ENCODE measurements around the gene PPM1L. TPM values are rescaled to one million over a fixed set of nuclear protein-coding genes. Genes with fewer than 3 reads are reported as not detected.

The PPM1L gene
- total RNA-seq, 1 donor from 2014 or later = 12.2 TPM

DNA sequence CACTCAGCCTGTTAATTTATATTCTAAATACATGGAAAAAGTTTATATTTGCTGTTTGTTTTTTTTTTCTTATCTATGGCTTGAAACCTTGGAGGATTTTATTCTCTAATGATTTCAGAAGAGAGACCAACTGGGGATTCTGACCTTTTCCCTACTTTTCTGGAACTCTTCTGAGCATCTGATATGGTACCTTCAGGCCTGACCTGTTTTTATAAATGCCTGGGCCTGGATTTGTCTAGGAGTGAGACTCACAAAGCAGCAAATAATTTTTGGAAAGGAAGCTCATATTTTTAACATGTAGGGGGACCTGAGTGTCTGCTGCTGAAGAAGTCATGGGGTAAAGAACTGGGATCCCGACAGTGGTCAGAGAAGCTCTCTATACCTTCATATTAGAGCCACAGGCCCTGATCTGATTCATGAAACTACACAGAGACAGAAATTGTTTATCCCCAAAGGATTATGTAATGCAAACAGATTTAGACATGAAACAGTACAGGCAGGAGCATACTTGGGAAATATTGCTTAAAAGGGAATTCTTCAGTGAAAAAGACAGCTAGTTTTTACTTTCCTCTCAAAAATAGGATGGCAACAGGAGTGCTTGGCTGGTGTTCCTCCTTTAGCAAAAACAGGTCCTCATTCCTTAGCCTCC lies 15.9 kb downstream of the PPM1L start:
- TF ChIP-seq, protein P1, sequence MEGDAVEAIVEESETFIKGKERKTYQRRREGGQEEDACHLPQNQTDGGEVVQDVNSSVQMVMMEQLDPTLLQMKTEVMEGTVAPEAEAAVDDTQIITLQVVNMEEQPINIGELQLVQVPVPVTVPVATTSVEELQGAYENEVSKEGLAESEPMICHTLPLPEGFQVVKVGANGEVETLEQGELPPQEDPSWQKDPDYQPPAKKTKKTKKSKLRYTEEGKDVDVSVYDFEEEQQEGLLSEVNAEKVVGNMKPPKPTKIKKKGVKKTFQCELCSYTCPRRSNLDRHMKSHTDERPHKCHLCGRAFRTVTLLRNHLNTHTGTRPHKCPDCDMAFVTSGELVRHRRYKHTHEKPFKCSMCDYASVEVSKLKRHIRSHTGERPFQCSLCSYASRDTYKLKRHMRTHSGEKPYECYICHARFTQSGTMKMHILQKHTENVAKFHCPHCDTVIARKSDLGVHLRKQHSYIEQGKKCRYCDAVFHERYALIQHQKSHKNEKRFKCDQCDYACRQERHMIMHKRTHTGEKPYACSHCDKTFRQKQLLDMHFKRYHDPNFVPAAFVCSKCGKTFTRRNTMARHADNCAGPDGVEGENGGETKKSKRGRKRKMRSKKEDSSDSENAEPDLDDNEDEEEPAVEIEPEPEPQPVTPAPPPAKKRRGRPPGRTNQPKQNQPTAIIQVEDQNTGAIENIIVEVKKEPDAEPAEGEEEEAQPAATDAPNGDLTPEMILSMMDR (IDR thresholded peaks at IDR 0.05; ENCODE audit: unreplicated experiment) = no peak
- no peaks in the 10 kb centered on the region for H3K9me3 Mint-ChIP-seq (ENCODE audit: unreplicated experiment)
- H3K27ac Mint-ChIP-seq (ENCODE audit: unreplicated experiment) = no peak overlapping the region
- no peaks in the 10 kb centered on the region for H3K27me3 Mint-ChIP-seq (ENCODE audit: unreplicated experiment)
- no peaks in the 10 kb centered on the region for H3K36me3 Mint-ChIP-seq (ENCODE audit: low read depth, unreplicated experiment)
- H3K4me1 Mint-ChIP-seq (ENCODE audit: unreplicated experiment) = peaks cover 11% of the 10 kb centered on the region
- H3K4me3 Mint-ChIP-seq (ENCODE audit: unreplicated experiment) = no peak overlapping the region
- DNase-seq (ENCODE audit: low spot score) = no peak

- TF ChIP-seq, protein P1 (IDR thresholded peaks at IDR 0.05; ENCODE audit: unreplicated experiment) = no peak
- DNase-seq (ENCODE audit: low spot score) = no peak
- no peak overlapping the region for H3K4me3 Mint-ChIP-seq (ENCODE audit: unreplicated experiment)
- no peak overlapping the region for H3K27ac Mint-ChIP-seq (ENCODE audit: unreplicated experiment)
- peaks cover 14% of the 10 kb centered on the region for H3K4me1 Mint-ChIP-seq (ENCODE audit: unreplicated experiment)
- H3K36me3 Mint-ChIP-seq (ENCODE audit: low read depth, unreplicated experiment) = no peaks in the 10 kb centered on the region
- no peaks in the 10 kb centered on the region for H3K9me3 Mint-ChIP-seq (ENCODE audit: unreplicated experiment)
- H3K27me3 Mint-ChIP-seq (ENCODE audit: unreplicated experiment) = no peaks in the 10 kb centered on the region
Observed at GRCh38 chr3:160773722-160774121, 17.7 kb downstream of the PPM1L start.

DNA sequence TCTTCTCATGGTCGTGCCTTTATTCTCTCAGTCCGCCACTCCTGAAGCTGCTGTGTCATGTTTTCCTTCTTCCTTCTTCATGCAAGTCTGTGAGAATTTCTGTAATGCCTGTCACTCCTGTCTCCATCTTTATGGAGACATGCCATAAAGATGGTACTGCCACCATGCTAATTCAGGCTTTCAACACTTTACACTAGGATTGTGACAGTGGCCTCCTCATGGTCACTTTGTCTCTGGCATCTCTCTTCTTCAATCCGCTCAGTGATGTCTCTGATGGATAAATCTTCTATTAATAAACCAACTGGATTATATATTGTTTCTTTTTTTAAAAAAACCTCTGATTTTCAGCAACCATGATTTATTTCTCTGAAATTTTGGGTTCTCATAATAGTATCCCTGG lies 18.1 kb downstream of the PPM1L start:
- TF ChIP-seq, protein P1 (IDR thresholded peaks at IDR 0.05; ENCODE audit: unreplicated experiment) = no peak
- no peak overlapping the region for H3K4me3 Mint-ChIP-seq (ENCODE audit: unreplicated experiment)
- no peaks in the 10 kb centered on the region for H3K9me3 Mint-ChIP-seq (ENCODE audit: unreplicated experiment)
- no peak overlapping the region for H3K27ac Mint-ChIP-seq (ENCODE audit: unreplicated experiment)
- H3K27me3 Mint-ChIP-seq (ENCODE audit: unreplicated experiment) = no peaks in the 10 kb centered on the region
- peaks cover 14% of the 10 kb centered on the region for H3K4me1 Mint-ChIP-seq (ENCODE audit: unreplicated experiment)
- no peak for DNase-seq (ENCODE audit: low spot score)
- no peaks in the 10 kb centered on the region for H3K36me3 Mint-ChIP-seq (ENCODE audit: low read depth, unreplicated experiment)

DNA sequence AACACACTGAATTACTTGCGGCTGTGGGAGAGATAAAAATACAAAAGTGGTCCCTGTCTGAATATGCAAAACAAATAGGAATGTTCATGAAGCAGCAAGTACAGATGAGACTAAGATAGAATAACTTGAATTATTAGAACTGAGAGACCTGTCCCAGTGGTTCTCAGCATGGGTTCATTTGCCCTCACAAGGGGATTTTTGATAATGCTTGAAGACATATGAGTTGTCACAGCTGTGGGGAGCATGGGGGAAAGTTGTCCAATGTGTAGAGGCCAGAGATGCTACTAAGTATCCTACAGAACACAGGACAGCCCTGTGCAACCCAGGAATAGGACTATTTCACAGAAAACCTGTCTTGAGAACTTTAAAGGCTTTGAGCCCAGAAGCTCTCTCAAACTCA lies 22.4 kb downstream of the PPM1L start:
- H3K9me3 Mint-ChIP-seq (ENCODE audit: unreplicated experiment) = no peaks in the 10 kb centered on the region
- DNase-seq (ENCODE audit: low spot score) = no peak
- H3K27ac Mint-ChIP-seq (ENCODE audit: unreplicated experiment) = no peak overlapping the region
- H3K4me1 Mint-ChIP-seq (ENCODE audit: unreplicated experiment) = peaks cover 24% of the 10 kb centered on the region
- TF ChIP-seq, protein P1 (IDR thresholded peaks at IDR 0.05; ENCODE audit: unreplicated experiment) = no peak
- no peaks in the 10 kb centered on the region for H3K36me3 Mint-ChIP-seq (ENCODE audit: low read depth, unreplicated experiment)
- H3K4me3 Mint-ChIP-seq (ENCODE audit: unreplicated experiment) = no peak overlapping the region
- H3K27me3 Mint-ChIP-seq (ENCODE audit: unreplicated experiment) = no peaks in the 10 kb centered on the region

DNA sequence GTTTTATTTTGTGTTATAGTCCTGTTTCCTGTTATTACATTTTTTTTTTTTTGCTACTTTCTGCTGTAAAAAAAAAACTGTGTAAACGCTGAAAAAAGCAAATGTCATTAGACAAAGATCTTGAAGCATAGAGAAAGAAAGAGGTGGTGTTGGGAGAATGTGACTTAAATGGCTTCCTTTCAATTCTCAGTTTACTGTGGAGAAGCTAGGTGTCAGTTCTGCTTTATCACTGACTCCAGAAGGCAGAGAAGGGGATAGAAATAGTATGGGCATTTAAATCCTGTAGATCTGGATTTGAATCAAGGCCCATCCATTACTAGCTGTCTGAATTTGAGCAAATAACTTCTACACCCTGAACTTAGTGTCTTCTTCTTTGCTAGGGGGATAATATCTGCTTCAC lies 23.0 kb downstream of the PPM1L start:
- Mint-ChIP-seq H3K27ac (ENCODE audit: unreplicated experiment) (no peak overlapping the region), H3K4me1 (ENCODE audit: unreplicated experiment) (peaks cover 19% of the 10 kb centered on the region), H3K36me3 (ENCODE audit: low read depth, unreplicated experiment) (no peaks in the 10 kb centered on the region), H3K4me3 (ENCODE audit: unreplicated experiment) (no peak overlapping the region), H3K27me3 (ENCODE audit: unreplicated experiment) (no peaks in the 10 kb centered on the region), H3K9me3 (ENCODE audit: unreplicated experiment) (no peaks in the 10 kb centered on the region)
- DNase-seq (ENCODE audit: low spot score) = no peak
- TF ChIP-seq, protein P1 (IDR thresholded peaks at IDR 0.05; ENCODE audit: unreplicated experiment) = no peak

All from endothelial cell (in vitro differentiated cells).